ENCODE measurements around the gene UFSP1. TPM values are rescaled to one million over a fixed set of nuclear protein-coding genes. Genes with fewer than 3 reads are reported as not detected.

The UFSP1 gene
- total and polyA plus RNA-seq, 10 of the 15 experiments (the other 5 are each of a cell fraction or from before 2014, with no cell fraction given), result 0.14 to 10.6 (median 2.8) TPM

GRCh38 chr7:100893910-100894721 is 4.6 kb upstream of the UFSP1 start:
- peak overlapping the region; percentile 27; the same call in 1 of the 2 replicates for H3K9ac ChIP-seq (ENCODE audit: control insufficient read depth, insufficient read depth, low read length)
- BruUV-seq (replicated peaks), result no TSS peak
- in situ Hi-C loops (cut with MboI) (loop anchor here (5.0 kb wide), 1 partner anchor 163 kb away; no protein-coding TSS in a partner anchor), intact Hi-C loops (cut with micrococcal nuclease; ENCODE audit: unreplicated experiment) (loop anchor here (1.0 to 5.0 kb wide), 2 partner anchors 73 to 183 kb away; partner anchors contain the start of gene MUC12)
- H3K27ac ChIP-seq (ENCODE audit: control insufficient read depth, insufficient read depth), result no peak overlapping the region
- H3K4me3 ChIP-seq, result peak overlapping the region; percentile 78; the same call in 1 of the 2 replicates
- ChIA-PET SMC1A (ENCODE audit: uncharacterized antibody, unreplicated experiment) (interaction anchor here (1.4 to 1.9 kb wide), 3 partner anchors 164 to 250 kb away, joined by 3 to 5 read pairs (median 4); no protein-coding TSS in a partner anchor), POLR2A (interaction anchor here (0.5 to 1.1 kb wide), 3 partner anchors 19 to 207 kb away, joined by 3 to 4 read pairs (median 4); partner anchors contain the start of gene SRRT), RAD21 (ENCODE audit: unreplicated experiment) (interaction anchor here (0.6 to 1.5 kb wide), 3 partner anchors 42 to 665 kb away, joined by 3 to 4 read pairs (median 3); partner anchors contain the start of gene SLC12A9), CTCF (interaction anchor here (0.6 to 2.5 kb wide), 12 partner anchors 19 to 300 kb away, joined by 3 to 17 read pairs (median 4); partner anchors contain the start of genes SLC12A9 and SRRT)
- peaks cover 20% of the 10 kb centered on the region for H3K4me1 ChIP-seq (ENCODE audit: control insufficient read depth, insufficient read depth, low read length)
- ATAC-seq (no peak), FAIRE-seq (no peak), DNase-seq (ENCODE audit: low read depth, low spot score) (no peak)
- WGBS (ENCODE audit: insufficient coverage, insufficient replicate concordance, low lambda C conversion rate, missing lambda C conversion rate), result 43% methylated on average over 22 of the region's 40 CpGs
- TF ChIP-seq, protein P1, sequence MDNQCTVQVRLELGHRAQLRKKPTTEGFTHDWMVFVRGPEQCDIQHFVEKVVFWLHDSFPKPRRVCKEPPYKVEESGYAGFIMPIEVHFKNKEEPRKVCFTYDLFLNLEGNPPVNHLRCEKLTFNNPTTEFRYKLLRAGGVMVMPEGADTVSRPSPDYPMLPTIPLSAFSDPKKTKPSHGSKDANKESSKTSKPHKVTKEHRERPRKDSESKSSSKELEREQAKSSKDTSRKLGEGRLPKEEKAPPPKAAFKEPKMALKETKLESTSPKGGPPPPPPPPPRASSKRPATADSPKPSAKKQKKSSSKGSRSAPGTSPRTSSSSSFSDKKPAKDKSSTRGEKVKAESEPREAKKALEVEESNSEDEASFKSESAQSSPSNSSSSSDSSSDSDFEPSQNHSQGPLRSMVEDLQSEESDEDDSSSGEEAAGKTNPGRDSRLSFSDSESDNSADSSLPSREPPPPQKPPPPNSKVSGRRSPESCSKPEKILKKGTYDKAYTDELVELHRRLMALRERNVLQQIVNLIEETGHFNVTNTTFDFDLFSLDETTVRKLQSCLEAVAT (IDR thresholded peaks at IDR 0.05), result peak; percentile 39; the same call in 1 of the 2 replicates
- no peak for TF ChIP-seq ATF2 (IDR thresholded peaks at IDR 0.05; ENCODE audit: low read length)
- no peak for TF ChIP-seq KDM1A (IDR thresholded peaks at IDR 0.05; ENCODE audit: borderline replicate concordance)
- no peak for TF ChIP-seq YY1 (IDR thresholded peaks at IDR 0.05; ENCODE audit: low read depth, low read length)
- TF ChIP-seq EP300 (IDR thresholded peaks at IDR 0.05; ENCODE audit: borderline replicate concordance in 1 of 2, control insufficient read depth in 1 of 2, low read depth in 2 of 2, low read length in 2 of 2), result no peak
- no peak for TF ChIP-seq WRNIP1 (IDR thresholded peaks at IDR 0.05; ENCODE audit: borderline replicate concordance, low read depth, low read length)
- no peaks in the 10 kb centered on the region for H4K20me1 ChIP-seq (ENCODE audit: control insufficient read depth, insufficient read depth)
- H3K79me2 ChIP-seq (ENCODE audit: control insufficient read depth, insufficient read depth, low read length), result peaks cover 4% of the 10 kb centered on the region
- H3K36me3 ChIP-seq (ENCODE audit: control insufficient read depth in 2 of 2, insufficient read depth in 2 of 2, low read length in 1 of 2), result no peaks in the 10 kb centered on the region
- H3K4me2 ChIP-seq (ENCODE audit: control insufficient read depth, insufficient read depth), result peak overlapping the region; percentile 82
- no peak overlapping the region for H2AFZ ChIP-seq (ENCODE audit: control insufficient read depth, low read depth, low read length)
- peaks cover 6 to 7% of the 10 kb centered on the region in 2 experiments for H3K27me3 ChIP-seq (replicated peaks in 1 of 2; ENCODE audit: control insufficient read depth in 2 of 2, insufficient read depth in 2 of 2, low read length in 1 of 2)
- no peaks in the 10 kb centered on the region for H3K9me3 ChIP-seq (replicated peaks; ENCODE audit: control insufficient read depth, insufficient read depth, low read length)
